Measurements from ENCODE around the gene UTP18. TPM values are rescaled to one million over a fixed set of nuclear protein-coding genes. Genes with fewer than 3 reads are reported as not detected.
"Not testable (repeated sequence)": the region's sequence is repeated elsewhere in the genome, so short reads cannot be mapped to it uniquely, and the experiment has no call there.

UTP18 gene
- total RNA-seq, 3 donors from 2014 or later = 12.6 to 21.0 (median 16.3) TPM

GRCh38 chr17:51275381-51275780 is 15.0 kb downstream of the UTP18 start:
- peaks cover 3% of the 10 kb centered on the region for H3K36me3 ChIP-seq (ENCODE audit: low read depth)
- TF ChIP-seq CTCF (IDR thresholded peaks at IDR 0.05) = no peak
- no peaks in the 10 kb centered on the region for H3K9me3 ChIP-seq
- ATAC-seq (no peak), DNase-seq (no peak)
- no peaks in the 10 kb centered on the region for H3K4me1 ChIP-seq (ENCODE audit: low read depth)
- H3K4me3 ChIP-seq = no peak overlapping the region
- intact Hi-C loops (cut with DNase I, micrococcal nuclease) = no loop called here

GRCh38 chr17:51279183-51279582 is 18.8 kb downstream of the UTP18 start:
- Histone ChIP-seq H3K9me3 (no peaks in the 10 kb centered on the region), H3K4me3 (no peak overlapping the region), H3K36me3 (ENCODE audit: low read depth) (peaks cover 9% of the 10 kb centered on the region), H3K4me1 (ENCODE audit: low read depth) (no peaks in the 10 kb centered on the region)
- DNase-seq (no peak), ATAC-seq (no peak)
- TF ChIP-seq CTCF (IDR thresholded peaks at IDR 0.05) = no peak
- intact Hi-C loops (cut with DNase I, micrococcal nuclease) = no loop called here

- H3K4me3 ChIP-seq = no peak overlapping the region
- ATAC-seq (no peak), DNase-seq (no peak)
- H3K4me1 ChIP-seq (ENCODE audit: low read depth) = no peaks in the 10 kb centered on the region
- no peaks in the 10 kb centered on the region for H3K9me3 ChIP-seq
- H3K36me3 ChIP-seq (ENCODE audit: low read depth) = no peaks in the 10 kb centered on the region
- no peak for TF ChIP-seq CTCF (IDR thresholded peaks at IDR 0.05)
- intact Hi-C loops (cut with DNase I, micrococcal nuclease) = no loop called here
These were observed 27.1 kb downstream of the UTP18 start for GRCh38 chr17:51287412-51287811.

DNA sequence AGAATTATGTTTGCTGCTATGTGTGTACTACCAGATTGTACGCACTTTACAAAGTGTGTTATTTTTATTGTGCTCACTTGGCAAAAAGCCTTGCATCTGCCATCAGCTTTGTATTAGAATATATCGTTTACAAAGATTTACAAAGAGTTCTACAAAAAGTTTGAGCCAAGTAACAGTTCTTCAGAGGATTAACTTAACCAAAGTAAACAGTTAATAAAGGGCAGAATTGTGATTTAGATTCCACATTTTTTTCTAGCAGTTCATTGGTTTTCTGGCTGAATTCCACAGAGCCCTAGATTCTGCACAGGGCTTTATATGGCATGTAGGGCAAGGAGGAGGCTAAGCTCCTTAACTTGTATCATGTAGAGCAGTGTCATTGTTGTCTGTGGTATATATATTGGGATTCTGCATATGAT is 29.4 kb downstream of the UTP18 start:
- no peak for DNase-seq
- TF ChIP-seq CTCF (IDR thresholded peaks at IDR 0.05) = no peak
- H3K36me3 ChIP-seq (ENCODE audit: low read depth) = no peaks in the 10 kb centered on the region
- no peaks in the 10 kb centered on the region for H3K9me3 ChIP-seq
- H3K4me3 ChIP-seq = no peak overlapping the region
- H3K4me1 ChIP-seq (ENCODE audit: low read depth) = no peaks in the 10 kb centered on the region
- intact Hi-C loops (cut with DNase I, micrococcal nuclease) = no loop called here
- no peak for ATAC-seq

GRCh38 chr17:51294338-51294737 is 34.0 kb downstream of the UTP18 start:
- H3K4me1 ChIP-seq (ENCODE audit: low read depth); H3K36me3 ChIP-seq (ENCODE audit: low read depth); ATAC-seq; H3K9me3 ChIP-seq; DNase-seq; H3K4me3 ChIP-seq; intact Hi-C loops (cut with DNase I, micrococcal nuclease): not testable (repeated sequence)

DNA sequence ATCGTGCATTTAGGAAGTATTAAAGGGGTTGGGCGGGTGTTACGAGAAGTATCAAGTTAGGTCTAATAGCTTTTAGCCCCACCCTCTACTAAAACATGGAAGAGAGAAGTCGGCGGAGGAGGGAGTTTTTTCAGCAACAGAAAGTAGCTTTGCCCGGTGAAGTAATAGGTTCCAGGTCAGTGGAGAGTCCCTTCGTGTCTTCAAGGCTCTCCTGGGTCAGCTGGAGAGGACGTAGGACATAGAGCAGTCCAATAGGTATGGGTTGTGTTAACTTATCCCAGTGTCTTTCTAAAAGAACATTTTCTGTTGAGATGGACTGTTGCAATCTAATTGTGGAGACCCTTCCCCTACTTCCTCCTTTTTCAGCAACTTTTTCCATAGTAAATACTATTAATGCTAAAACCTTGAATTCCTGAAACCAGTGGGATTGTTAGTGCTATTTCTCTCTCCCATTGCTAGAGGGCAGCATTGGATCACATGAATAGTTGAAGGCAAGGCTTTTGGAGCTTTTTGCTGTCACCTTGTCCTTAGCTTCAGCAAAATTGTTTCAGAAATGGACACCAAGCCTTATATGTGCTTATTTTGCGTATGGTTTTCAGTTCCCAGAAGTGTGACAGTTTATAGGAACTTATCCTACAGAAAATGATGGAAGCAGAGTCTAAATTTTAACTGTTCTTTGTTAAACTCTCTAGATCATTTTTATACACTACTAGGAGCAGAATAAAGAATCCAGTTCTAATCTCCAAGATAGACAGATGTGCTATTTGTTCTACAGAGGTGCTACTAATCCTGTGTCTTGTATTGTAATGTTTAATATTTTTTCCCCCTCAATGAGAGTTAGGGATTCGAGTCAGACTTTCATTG is 38.4 kb downstream of the UTP18 start:
- ATAC-seq = no peak
- no peaks in the 10 kb centered on the region for H3K9me3 ChIP-seq
- intact Hi-C loops (cut with DNase I, micrococcal nuclease) = no loop called here
- H3K4me1 ChIP-seq (ENCODE audit: low read depth) = no peaks in the 10 kb centered on the region
- no peak overlapping the region for H3K4me3 ChIP-seq
- no peak for TF ChIP-seq CTCF (IDR thresholded peaks at IDR 0.05)
- H3K36me3 ChIP-seq (ENCODE audit: low read depth) = no peaks in the 10 kb centered on the region
- no peak for DNase-seq

Measured in mucosa of descending colon (tissue), 3 donors.